Vagina (tissue), 2 donors: ENCODE data around the gene PTPRF.

Experiments used
- CTCF ChIP-seq, 3 experiments: fragments of 450-650 bp in 2 of 3; fragments of 200-600 bp in 1 of 3; sonication (generic) in 1 of 3; IDR thresholded peaks; one replicate each; pipeline ENCODE4 v1.5.1; 2017 to 2019; ENCODE audit warnings: antibody characterized with exemption in 3 of 3, mild to moderate bottlenecking in 2 of 3, moderate library complexity in 2 of 3
- POLR2A ChIP-seq, 2 donors: fragments of 450-650 bp; IDR thresholded peaks; one replicate each; pipeline ENCODE4 v1.6.1; 2017; ENCODE audit warnings: antibody characterized with exemption in 2 of 2, mild to moderate bottlenecking in 2 of 2, moderate library complexity in 2 of 2
- POLR2AphosphoS5 ChIP-seq, 2 donors: sonication (generic); formaldehyde crosslinking; IDR thresholded peaks; one replicate each; pipeline ENCODE4 v1.9.0; 2017; ENCODE audit warnings: antibody characterized with exemption in 2 of 2, mild to moderate bottlenecking in 2 of 2, low read depth in 1 of 2; ENCODE audit not compliant: insufficient read depth in 1 of 2

DNA sequence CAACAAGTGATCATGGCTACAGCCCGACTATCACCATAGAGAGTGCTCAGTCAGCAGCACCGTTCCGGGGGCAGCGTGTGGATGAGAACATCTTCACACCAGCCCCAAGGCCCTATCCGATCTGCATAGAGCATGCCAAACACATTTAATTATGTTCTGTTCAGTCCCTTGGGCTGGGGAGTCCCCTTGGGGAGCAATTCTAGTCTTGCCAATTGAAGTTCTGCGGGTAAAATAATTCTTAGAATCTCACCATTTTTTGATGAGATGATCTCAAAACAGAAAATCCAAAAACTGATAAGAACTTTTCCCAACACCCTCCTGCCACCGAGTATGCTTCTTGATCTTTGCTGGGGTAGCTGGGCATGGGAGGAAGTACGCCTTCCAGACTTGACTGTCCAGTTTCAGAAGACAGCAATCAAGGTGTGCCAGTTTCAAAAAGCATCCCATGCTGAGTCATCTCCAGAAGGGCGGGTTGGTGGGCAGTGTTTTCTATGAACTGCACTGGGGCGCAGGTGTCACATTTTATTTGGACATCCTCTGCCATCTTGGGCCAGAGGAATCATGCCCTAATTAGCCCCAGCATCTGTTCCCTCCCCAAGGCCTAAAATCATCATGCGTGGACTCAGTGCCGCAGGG is 20.8 kb upstream of the PTPRF start:
- TF ChIP-seq CTCF (IDR thresholded peaks at IDR 0.05) (no peak), POLR2A (IDR thresholded peaks at IDR 0.05) (no peak), POLR2AphosphoS5 (IDR thresholded peaks at IDR 0.05; ENCODE audit: insufficient read depth in 1 of 2, low read depth in 1 of 2) (no peak)
